GM12878 (cell line): ENCODE measurements around the gene PAPOLA. TPM values are rescaled to one million over a fixed set of nuclear protein-coding genes. Genes with fewer than 3 reads are reported as not detected.

Experiments
- ATAC-seq: fragments of 200-7000 bp; cut with Tn5 transposase; 3 replicates; pipeline ENCODE4 v1.9.1; 2020; ENCODE audit warnings: mild to moderate bottlenecking, moderate library complexity
- BruUV-seq: library from RNA; stranded (reverse); fragments of 400-500 nt; replicated peaks from 2 replicates; lab custom pipeline; 2021; lab: Mats Ljungman, UMichigan
- CTCF ChIA-PET: fragments of 300-600 bp; sonication (Branson Sonifier 250); formaldehyde crosslinking; extraction: SDS; loops from one replicate; lab custom pipeline; 2021; ENCODE audit warnings: inconsistent platforms; lab: Yijun Ruan, JAX
- POLR2A ChIA-PET: fragments of 350-600 bp; formaldehyde crosslinking; extraction: SDS; loops from one replicate; lab custom pipeline; 2021; ENCODE audit warnings: inconsistent platforms; lab: Charles Lee
- RAD21 ChIA-PET: fragments of 300-600 bp; sonication (Branson Sonifier 250); formaldehyde crosslinking; loops from one replicate; lab custom pipeline; 2023; ENCODE audit warnings: antibody characterized with exemption; ENCODE audit not compliant: unreplicated experiment; lab: Charles Lee
- SMC1A ChIA-PET: fragments of 300-600 bp; sonication (Branson Sonifier 250); formaldehyde crosslinking; loops from one replicate; lab custom pipeline; 2023; ENCODE audit not compliant: unreplicated experiment, uncharacterized antibody; lab: Charles Lee
- DNase-seq: peaks from one replicate; pipeline ENCODE4 v3.0.0-alpha.2; 2011; ENCODE audit warnings: low read depth, low spot score
- FAIRE-seq: peaks from 3 replicates; lab custom pipeline; 2011; peaks lifted over from hg19 to GRCh38; lab: Jason Lieb, UNC
- H2AFZ ChIP-seq: 2 replicates; pipeline ENCODE4 v1.6.0; 2011; ENCODE audit warnings: low read depth, low read length, control low read depth; ENCODE audit not compliant: control insufficient read depth
- H3K27ac ChIP-seq: 2 replicates; pipeline ENCODE4 v1.5.1; 2011; ENCODE audit warnings: control low read depth; ENCODE audit not compliant: control insufficient read depth, insufficient read depth
- H3K27me3 ChIP-seq, 2 experiments: replicated peaks in 1 of 2; 2 replicates each; pipeline versions ENCODE4 v1.6.0 to v1.6.1; 2011; ENCODE audit warnings: low read length in 1 of 2; ENCODE audit not compliant: control insufficient read depth in 2 of 2, insufficient read depth in 2 of 2
- H3K36me3 ChIP-seq, 2 experiments: 2 replicates each; pipeline ENCODE4 v1.5.1; 2011; ENCODE audit warnings: low read length in 1 of 2; ENCODE audit not compliant: control insufficient read depth in 2 of 2, insufficient read depth in 2 of 2
- H3K4me1 ChIP-seq: 2 replicates; pipeline ENCODE4 v1.6.1; 2011; ENCODE audit warnings: mild to moderate bottlenecking, low read length, moderate library complexity, mixed read lengths; ENCODE audit not compliant: control insufficient read depth, insufficient read depth
- H3K4me2 ChIP-seq: 2 replicates; pipeline ENCODE4 v1.6.0; 2011; ENCODE audit warnings: control low read depth; ENCODE audit not compliant: control insufficient read depth, insufficient read depth
- H3K4me3 ChIP-seq: fragments of 200-600 bp; sonication (generic); 2 replicates; pipeline ENCODE4 v1.5.1; 2016
- H3K79me2 ChIP-seq: 2 replicates; pipeline ENCODE4 v1.6.0; 2011; ENCODE audit warnings: low read length; ENCODE audit not compliant: control insufficient read depth, insufficient read depth
- H3K9ac ChIP-seq: 2 replicates; pipeline ENCODE4 v1.8.0; 2011; ENCODE audit warnings: low read length, control low read depth, mixed read lengths; ENCODE audit not compliant: control insufficient read depth, insufficient read depth
- H3K9me3 ChIP-seq: replicated peaks from 3 replicates; pipeline ENCODE4 v1.5.1; 2011; ENCODE audit warnings: mild to moderate bottlenecking, low read length; ENCODE audit not compliant: control insufficient read depth, insufficient read depth
- H4K20me1 ChIP-seq: 2 replicates; pipeline ENCODE4 v1.6.0; 2011; ENCODE audit not compliant: control insufficient read depth, insufficient read depth
- EED ChIP-seq: sonication (generic); IDR thresholded peaks from 2 replicates; pipeline ENCODE4 v1.6.1; 2016; ENCODE audit warnings: antibody characterized with exemption, low read depth
- ELK1 ChIP-seq: IDR thresholded peaks from 2 replicates; pipeline ENCODE4 v1.6.1; 2012; ENCODE audit warnings: low read depth, low read length, improper control_type of control experiment
- HDAC6 ChIP-seq: fragments of 200-600 bp; sonication (generic); IDR thresholded peaks from one replicate; pipeline ENCODE4 v1.8.0; 2017; ENCODE audit warnings: antibody characterized with exemption; ENCODE audit not compliant: unreplicated experiment
- HDGF ChIP-seq: fragments of 450-650 bp; IDR thresholded peaks from 2 replicates; pipeline ENCODE4 v1.6.1; 2016; ENCODE audit warnings: antibody characterized with exemption
- IRF3 ChIP-seq: fragments of 450-650 bp; IDR thresholded peaks from 2 replicates; pipeline ENCODE4 v1.6.1; 2014; ENCODE audit warnings: mild to moderate bottlenecking
- JUNB ChIP-seq: IDR thresholded peaks from 2 replicates; pipeline ENCODE4 v1.6.1; 2016; ENCODE audit warnings: antibody characterized with exemption, mild to moderate bottlenecking
- KDM1A ChIP-seq: fragments of 200-600 bp; sonication (generic); IDR thresholded peaks from 2 replicates; pipeline ENCODE4 v1.6.1; 2016; ENCODE audit warnings: borderline replicate concordance
- NFIC ChIP-seq: IDR thresholded peaks from 2 replicates; pipeline ENCODE4 v1.6.1; 2012; ENCODE audit warnings: low read depth, mild to moderate bottlenecking, inconsistent platforms, low read length, moderate library complexity
- PKNOX1 ChIP-seq: fragments of 450-650 bp; IDR thresholded peaks from 2 replicates; pipeline ENCODE4 v1.6.1; 2016; ENCODE audit warnings: mild to moderate bottlenecking
- PML ChIP-seq: IDR thresholded peaks from 2 replicates; pipeline ENCODE4 v1.6.1; 2012; ENCODE audit warnings: low read length, inconsistent platforms
- POLR2AphosphoS2 ChIP-seq: IDR thresholded peaks from 2 replicates; pipeline ENCODE4 v1.6.1; 2011; ENCODE audit warnings: low read depth, mild to moderate bottlenecking, low read length, improper control_type of control experiment, moderate library complexity
- POU2F2 ChIP-seq: IDR thresholded peaks from 3 replicates; pipeline ENCODE4 v1.6.1; 2011; ENCODE audit warnings: low read depth, mild to moderate bottlenecking, low read length, borderline replicate concordance
- RUNX3 ChIP-seq: IDR thresholded peaks from 2 replicates; pipeline ENCODE4 v1.6.1; 2012; ENCODE audit warnings: low read length, inconsistent platforms
- SPI1 ChIP-seq: IDR thresholded peaks from 2 replicates; pipeline ENCODE4 v1.6.1; 2011; ENCODE audit warnings: low read depth, mild to moderate bottlenecking, low read length, moderate library complexity, borderline replicate concordance; ENCODE audit not compliant: insufficient read depth
- SREBF2 ChIP-seq: IDR thresholded peaks from 2 replicates; pipeline ENCODE4 v1.6.1; 2012; ENCODE audit warnings: mild to moderate bottlenecking, low read length
- STAT3 ChIP-seq: IDR thresholded peaks from 2 replicates; pipeline ENCODE4 v1.6.1; 2011; ENCODE audit warnings: low read depth, low read length, improper control_type of control experiment
- ZBTB11 ChIP-seq: fragments of 450-650 bp; formaldehyde crosslinking; IDR thresholded peaks from 2 replicates; pipeline ENCODE4 v1.5.0; 2022; ENCODE audit warnings: mild to moderate bottlenecking, missing genetic modification characterization
- ZNF217 ChIP-seq: fragments of 450-650 bp; IDR thresholded peaks from 2 replicates; pipeline ENCODE4 v1.6.1; 2017; ENCODE audit warnings: antibody characterized with exemption, mild to moderate bottlenecking
- ZNF274 ChIP-seq: IDR thresholded peaks from one replicate; pipeline ENCODE4 v1.8.0; 2011; ENCODE audit not compliant: insufficient read length, insufficient read depth
- ZSCAN29 ChIP-seq: fragments of 450-650 bp; IDR thresholded peaks from 2 replicates; pipeline ENCODE4 v1.6.1; 2017; ENCODE audit warnings: mild to moderate bottlenecking, moderate library complexity
- WGBS: methylation state at CpG from one replicate; pipeline ENCODE4 v1.1.6; 2016; ENCODE audit warnings: low lambda C conversion rate; ENCODE audit not compliant: insufficient replicate concordance, insufficient coverage; ENCODE audit errors: missing lambda C conversion rate; 5-methylcytosine and 5-hydroxymethylcytosine counted together
- in situ Hi-C: fragments of 300-500 bp; cut with MboI; formaldehyde crosslinking; loops from 9 replicates; pipeline ENCODE4 v1.14.3; 2018; ENCODE audit warnings: mixed read lengths
- intact Hi-C: fragments of 100-400 bp; cut with micrococcal nuclease; formaldehyde crosslinking; loops from one replicate; pipeline ENCODE4 v1.14.2; 2022; ENCODE audit not compliant: unreplicated experiment
- polyA plus RNA-seq, 11 experiments: library from polyadenylated mRNA; depleted of rRNA in 4 of 11; unstranded in 6 of 11; stranded (reverse) in 5 of 11; fragments of >200 nt; fragmentation: Nextera tagmentation in 4 of 11; fragmentation: Illumina TruSeq in 1 of 11; extraction: Ambion mirVana in 4 of 11; extraction: Trizol in 1 of 11; gene quantifications; 1 replicate in 1 of 11; 2 replicates in 10 of 11; pipeline versions ENCODE4 v1.2.1 to v1.2.3, GENCODE V29; 2011 to 2016; ENCODE audit warnings: inconsistent platforms in 2 of 11, missing spikeins in 2 of 11, low read depth in 1 of 11
- total RNA-seq, 4 experiments: library from RNA; depleted of rRNA in 3 of 4; stranded (reverse); fragments of >200 nt in 3 of 4; fragmentation: Illumina TruSeq in 1 of 4; extraction: Trizol in 1 of 4; gene quantifications; 2 replicates each; pipeline versions ENCODE4 v1.2.1 to v1.2.3, GENCODE V29; 2013 to 2021

The PAPOLA gene
- total and polyA plus RNA-seq, 10 of the 15 experiments (the other 5 are each of a cell fraction or from before 2014, with no cell fraction given) = 46.0 to 185 (median 114) TPM

- TF ChIP-seq HDGF = no peak
- TF ChIP-seq JUNB = no peak
- no peak for TF ChIP-seq ELK1
- no peak for TF ChIP-seq ZSCAN29
- TF ChIP-seq NFIC = no peak
Measured at GRCh38 chr14:96580566-96580965, 78.4 kb downstream of the PAPOLA start (continued).

- Histone ChIP-seq H3K4me2 (no peak overlapping the region), H3K27ac (no peak overlapping the region), H3K79me2 (no peaks in the 10 kb centered on the region), H3K36me3 (no peaks in the 10 kb centered on the region), H3K27me3 (no peaks in the 10 kb centered on the region; a peak in 1 of 4 replicates), H3K9me3 (no peaks in the 10 kb centered on the region), H3K4me1 (no peaks in the 10 kb centered on the region), H4K20me1 (no peaks in the 10 kb centered on the region), H3K9ac (no peak overlapping the region), H3K4me3 (no peak overlapping the region), H2AFZ (no peak overlapping the region)
- in situ Hi-C loops = loop anchor here (5.0 kb wide), 1 partner anchor 161 kb away; no protein-coding TSS in a partner anchor
- no TSS peak for BruUV-seq
- ChIA-PET RAD21 (no interaction called here), POLR2A (interaction anchor here (0.9 kb wide), 1 partner anchor 10 kb away, joined by 3 read pairs; no protein-coding TSS in a partner anchor), CTCF (interaction anchor here (1.2 to 6.8 kb wide), 6 partner anchors 9 to 161 kb away, joined by 3 to 49 read pairs (median 5); no protein-coding TSS in a partner anchor), SMC1A (interaction anchor here (1.2 kb wide), 1 partner anchor 9 kb away, joined by 4 read pairs; no protein-coding TSS in a partner anchor)
- 63% methylated on average over 8 of the region's 8 CpGs for WGBS
- FAIRE-seq = no peak
- no peak for DNase-seq
- intact Hi-C loops = no loop called here
- no peak for ATAC-seq
- TF ChIP-seq ZNF217 = no peak
- TF ChIP-seq KDM1A = no peak
- TF ChIP-seq RUNX3 = no peak
- no peak for TF ChIP-seq STAT3
- TF ChIP-seq SREBF2 = no peak
- TF ChIP-seq HDAC6 = no peak
- no peak for TF ChIP-seq PKNOX1
- no peak for TF ChIP-seq SPI1
- TF ChIP-seq POLR2AphosphoS2 = no peak
- TF ChIP-seq ZBTB11 (CRISPR knock-in tag) = no peak
- no peak for TF ChIP-seq EED
- no peak for TF ChIP-seq ZNF274
- TF ChIP-seq PML = no peak
- no peak for TF ChIP-seq IRF3
- no peak for TF ChIP-seq POU2F2
Measured at GRCh38 chr14:96581026-96581425, 78.8 kb downstream of the PAPOLA start.
